ENCODE results near the gene MACROD2. TPM values are rescaled to one million over a fixed set of nuclear protein-coding genes. Genes with fewer than 3 reads are reported as not detected.

MACROD2 gene
- total and polyA plus RNA-seq, 9 donors: 3.7 to 25.5 (median 7.8) TPM

- no peak overlapping the region for H3K27ac ChIP-seq
- intact Hi-C loops (cut with DNase I): no loop called here
- DNase-seq: no peak
- H3K4me3 ChIP-seq: no peak overlapping the region
- TF ChIP-seq POLR2A (IDR thresholded peaks at IDR 0.05): no peak
- TF ChIP-seq CTCF (IDR thresholded peaks at IDR 0.05): no peak
- TF ChIP-seq EP300 (IDR thresholded peaks at IDR 0.05): no peak
- no peaks in the 10 kb centered on the region for H3K4me1 ChIP-seq (ENCODE audit: insufficient read depth)
- H3K27me3 ChIP-seq: no peaks in the 10 kb centered on the region
- no peaks in the 10 kb centered on the region for H3K36me3 ChIP-seq
- H3K9me3 ChIP-seq: no peaks in the 10 kb centered on the region
Measured at GRCh38 chr20:15155848-15156401, 1160.6 kb downstream of the MACROD2 start.

- intact Hi-C loops (cut with DNase I): no loop called here
- 34 to 47% (median 47%) methylated on average over 2 of the region's 2 CpGs for WGBS, 3 donors
- DNase-seq: no peak
- H3K27ac ChIP-seq: no peak overlapping the region
- no peak overlapping the region for H3K4me3 ChIP-seq
- no peaks in the 10 kb centered on the region for H3K9me3 ChIP-seq
- H3K27me3 ChIP-seq: no peaks in the 10 kb centered on the region
- no peaks in the 10 kb centered on the region for H3K36me3 ChIP-seq
- TF ChIP-seq CTCF (IDR thresholded peaks at IDR 0.05): no peak
- H3K4me1 ChIP-seq (ENCODE audit: insufficient read depth): no peaks in the 10 kb centered on the region
Measured at GRCh38 chr20:15158533-15158932, 1163.2 kb downstream of the MACROD2 start.

- Histone ChIP-seq H3K27me3 (no peaks in the 10 kb centered on the region), H3K36me3 (no peaks in the 10 kb centered on the region), H3K27ac (no peak overlapping the region), H3K4me1 (ENCODE audit: insufficient read depth) (no peaks in the 10 kb centered on the region), H3K9me3 (no peaks in the 10 kb centered on the region), H3K4me3 (peak overlapping the region; percentile 34)
- 51 to 65% (median 53%) methylated on average over 6 of the region's 6 CpGs for WGBS, 3 donors
- DNase-seq: no peak
- intact Hi-C loops (cut with DNase I): no loop called here
- TF ChIP-seq CTCF (IDR thresholded peaks at IDR 0.05): no peak
- no peak for TF ChIP-seq POLR2A (IDR thresholded peaks at IDR 0.05)
- TF ChIP-seq EP300 (IDR thresholded peaks at IDR 0.05): no peak
Measured at GRCh38 chr20:15162079-15162647, 1166.8 kb downstream of the MACROD2 start.

- H3K4me3 ChIP-seq: no peak overlapping the region
- no peaks in the 10 kb centered on the region for H3K36me3 ChIP-seq
- no peaks in the 10 kb centered on the region for H3K9me3 ChIP-seq
- H3K27ac ChIP-seq: no peak overlapping the region
- H3K4me1 ChIP-seq (ENCODE audit: insufficient read depth): no peaks in the 10 kb centered on the region
- intact Hi-C loops (cut with DNase I): no loop called here
- TF ChIP-seq EP300 (IDR thresholded peaks at IDR 0.05) (no peak), POLR2A (IDR thresholded peaks at IDR 0.05) (no peak), CTCF (IDR thresholded peaks at IDR 0.05) (no peak)
- no peaks in the 10 kb centered on the region for H3K27me3 ChIP-seq
- no peak for DNase-seq
Measured at GRCh38 chr20:15163632-15164031, 1168.3 kb downstream of the MACROD2 start.

Data from ovary (tissue), 9 donors.